ENCODE data around the gene ARFRP1.

ARFRP1 gene

DNA sequence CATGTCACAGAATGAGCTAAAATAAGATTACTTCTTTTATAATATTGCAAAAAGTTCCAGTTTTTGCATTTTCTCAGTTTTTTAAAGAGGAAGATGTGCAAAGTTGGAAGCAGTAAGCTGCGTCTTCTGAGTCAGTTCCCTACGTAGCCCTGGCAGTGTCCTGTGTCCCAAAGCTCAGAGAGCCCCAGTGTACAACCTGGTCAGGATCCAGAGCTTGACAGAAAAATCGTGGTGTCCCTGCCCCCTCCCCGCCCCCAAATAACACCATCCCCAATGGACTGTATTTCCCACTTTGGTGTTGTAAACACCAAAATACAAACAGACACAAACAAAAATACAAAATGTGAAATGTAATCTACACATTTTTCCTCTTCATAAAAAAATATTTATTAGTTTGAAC lies 36.4 kb upstream of the ARFRP1 start:
- no peak for DNase-seq

DNA sequence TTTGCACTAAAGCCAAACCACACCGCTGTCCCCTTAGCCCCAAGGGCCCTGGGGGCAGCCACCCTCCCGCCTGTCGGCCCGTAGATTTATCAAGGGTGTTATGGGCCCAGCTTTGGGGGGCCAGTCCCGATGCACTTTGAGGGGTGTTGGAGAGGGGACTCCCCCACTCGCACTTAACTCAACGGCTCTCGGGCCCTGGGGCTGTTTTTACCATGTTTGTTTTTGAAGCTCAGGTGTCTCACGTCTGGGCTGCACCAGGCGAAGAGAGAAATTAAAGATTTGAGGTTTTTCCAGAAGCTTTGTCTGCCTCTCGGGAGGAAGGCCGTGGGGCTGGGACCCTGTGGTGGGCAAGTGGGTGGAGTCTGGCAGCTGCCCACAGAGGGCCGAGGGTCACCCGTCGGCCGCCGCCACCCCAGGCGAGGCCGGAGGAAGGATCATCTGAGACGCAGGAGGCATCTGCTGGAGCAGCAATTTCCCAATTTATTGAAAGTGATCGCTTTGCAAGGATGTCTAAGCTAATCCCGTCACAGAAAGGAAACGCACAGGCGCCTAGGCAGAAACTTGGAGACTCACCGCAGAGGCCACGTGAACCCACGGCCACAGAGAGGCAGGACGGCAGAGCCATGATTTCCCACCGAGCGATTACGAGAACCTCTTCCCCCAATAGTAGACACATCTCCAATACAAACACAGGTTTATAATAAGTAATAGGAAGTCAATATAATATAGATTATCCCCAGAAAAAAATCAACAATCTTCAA lies 35.6 kb upstream of the ARFRP1 start:
- DNase-seq = no peak

DNA sequence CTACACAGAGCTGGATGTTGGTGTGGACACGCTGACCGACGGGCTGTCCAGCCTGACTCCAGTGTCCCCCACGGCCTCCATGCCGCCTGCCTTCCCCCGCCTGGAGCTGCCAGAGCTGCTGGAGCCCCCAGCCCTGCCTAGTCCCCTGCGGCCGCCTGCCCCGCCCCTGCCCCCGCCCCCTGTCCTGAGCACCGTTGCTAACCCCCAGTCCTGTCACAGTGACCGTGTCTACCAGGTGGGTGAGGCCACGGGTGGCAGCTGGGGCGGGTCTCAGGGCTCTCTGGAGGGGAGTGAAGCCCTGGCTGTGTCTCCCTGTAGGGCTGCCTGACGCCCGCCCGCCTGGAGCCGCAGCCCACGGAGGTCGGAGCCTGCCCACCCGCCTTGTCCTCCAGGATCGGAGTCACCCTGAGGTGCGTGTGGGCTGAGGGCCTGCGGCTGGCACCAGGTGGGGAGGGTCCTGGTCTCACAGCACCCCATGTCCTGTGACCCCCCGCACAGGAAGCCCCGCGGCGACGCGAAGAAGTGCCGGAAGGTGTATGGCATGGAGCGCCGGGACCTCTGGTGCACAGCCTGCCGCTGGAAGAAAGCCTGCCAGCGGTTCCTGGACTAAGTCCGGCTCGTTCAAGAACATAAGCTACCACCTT lies 34.7 kb upstream of the ARFRP1 start:
- no peak for DNase-seq

DNA sequence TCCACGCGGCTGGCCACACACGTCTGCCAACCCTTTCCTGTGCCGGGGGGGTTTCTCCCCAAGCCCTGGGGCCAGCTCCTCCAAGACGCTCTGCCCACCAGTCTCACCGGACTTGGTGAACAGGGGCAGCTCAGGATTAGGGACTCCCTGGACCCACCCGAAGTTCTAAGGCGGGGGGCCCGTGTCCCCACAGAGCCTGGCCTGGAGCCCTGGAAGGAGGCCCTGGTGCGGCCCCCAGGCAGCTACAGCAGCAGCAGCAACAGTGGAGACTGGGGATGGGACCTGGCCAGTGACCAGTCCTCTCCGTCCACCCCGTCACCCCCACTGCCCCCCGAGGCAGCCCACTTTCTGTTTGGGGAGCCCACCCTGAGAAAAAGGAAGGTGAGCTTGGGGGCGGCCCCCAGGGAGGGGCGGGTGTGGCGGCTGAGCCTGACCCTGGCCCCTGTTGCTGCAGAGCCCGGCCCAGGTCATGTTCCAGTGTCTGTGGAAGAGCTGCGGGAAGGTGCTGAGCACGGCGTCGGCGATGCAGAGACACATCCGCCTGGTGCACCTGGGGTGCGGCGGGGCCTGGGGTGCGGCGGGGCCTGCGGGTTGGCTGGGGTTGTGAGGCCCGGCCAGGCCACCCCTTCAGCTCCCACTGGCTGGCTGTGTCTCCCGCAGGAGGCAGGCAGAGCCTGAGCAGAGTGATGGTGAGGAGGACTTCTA lies 34.1 kb upstream of the ARFRP1 start:
- no peak for DNase-seq

DNA sequence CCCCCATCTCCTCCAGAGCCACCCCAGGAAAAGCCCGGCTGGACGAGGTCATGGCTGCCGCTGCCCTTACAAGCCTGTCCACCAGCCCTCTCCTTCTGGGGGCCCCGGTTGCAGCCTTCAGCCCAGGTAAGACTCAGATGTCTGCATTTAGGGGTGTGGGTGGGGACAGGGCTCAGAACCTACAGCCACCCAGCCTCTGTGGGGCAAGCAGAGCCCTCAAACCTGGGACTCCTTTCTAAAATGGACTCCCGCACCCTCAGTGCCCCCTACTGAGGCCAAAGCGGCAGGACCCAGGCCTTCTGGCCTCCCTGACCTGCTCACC lies 33.5 kb upstream of the ARFRP1 start:
- no peak for DNase-seq

DNA sequence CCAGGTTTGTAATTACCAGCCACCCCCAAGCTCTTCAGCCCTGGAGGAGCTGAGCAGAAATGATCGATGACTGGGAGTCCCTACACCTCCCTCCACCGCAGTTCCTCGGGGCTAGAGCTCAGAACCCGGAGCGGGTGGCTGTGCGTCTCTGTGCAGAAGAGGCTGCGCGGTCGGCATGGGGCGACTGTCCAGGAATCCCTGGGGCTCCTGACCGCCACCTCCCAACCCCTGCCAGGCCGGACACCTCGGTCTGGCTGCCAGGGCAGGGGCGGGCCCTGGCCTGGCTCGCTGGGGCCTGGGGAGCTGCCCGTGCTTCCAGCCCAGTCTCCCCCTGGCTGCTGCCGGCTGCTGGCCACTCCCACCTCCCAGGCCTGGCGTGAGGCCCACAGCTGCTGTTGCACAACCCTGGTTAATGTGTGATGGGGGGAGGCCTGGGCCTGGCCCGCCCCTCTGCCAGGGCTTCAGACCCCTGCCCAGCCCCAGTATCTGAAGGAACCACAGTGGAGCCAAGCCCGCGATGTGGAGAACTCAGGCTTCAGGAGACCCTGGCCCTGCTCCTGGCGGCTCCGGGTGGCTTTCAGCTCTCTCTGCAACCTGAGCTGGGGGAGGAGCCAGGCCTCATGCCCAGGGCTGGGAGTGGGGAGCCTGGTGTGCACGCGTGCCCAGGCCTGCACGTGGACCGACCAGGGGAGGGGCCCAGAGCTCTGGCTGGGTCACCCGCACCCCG lies 33.0 kb upstream of the ARFRP1 start:
- peak in 47 of 56 donors; percentile 35 to 84 (median 63) for DNase-seq

DNA sequence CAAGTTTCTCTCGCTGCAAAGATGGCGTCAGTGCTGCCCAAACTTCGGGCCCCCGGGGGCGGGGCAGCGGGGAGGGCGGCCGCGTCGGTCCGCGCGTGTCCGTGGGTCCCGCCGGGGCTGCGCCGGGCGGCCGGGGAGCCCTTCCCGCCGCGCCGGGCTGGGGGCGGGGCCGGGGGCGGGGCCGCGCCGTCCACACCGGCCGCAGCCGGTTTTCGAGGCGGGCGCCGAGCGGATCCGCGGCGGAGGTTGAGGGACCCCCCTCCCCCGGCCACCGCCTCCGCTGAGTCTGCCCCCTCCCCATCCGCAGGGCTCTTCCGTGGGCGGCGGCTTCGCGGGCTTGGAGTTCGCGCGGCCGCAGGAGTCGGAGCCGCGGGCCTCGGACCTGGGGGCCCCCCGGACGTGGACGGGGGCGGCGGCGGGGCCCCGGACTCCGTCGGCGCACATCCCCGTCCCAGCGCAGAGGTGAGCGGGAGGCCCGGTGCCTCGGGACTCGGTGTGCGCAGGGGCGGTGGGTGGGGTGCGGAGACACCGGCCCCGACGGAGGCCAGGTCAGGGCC lies 32.4 kb upstream of the ARFRP1 start:
- peak in 8 of 56 donors; percentile 11 to 64 (median 24) for DNase-seq

DNA sequence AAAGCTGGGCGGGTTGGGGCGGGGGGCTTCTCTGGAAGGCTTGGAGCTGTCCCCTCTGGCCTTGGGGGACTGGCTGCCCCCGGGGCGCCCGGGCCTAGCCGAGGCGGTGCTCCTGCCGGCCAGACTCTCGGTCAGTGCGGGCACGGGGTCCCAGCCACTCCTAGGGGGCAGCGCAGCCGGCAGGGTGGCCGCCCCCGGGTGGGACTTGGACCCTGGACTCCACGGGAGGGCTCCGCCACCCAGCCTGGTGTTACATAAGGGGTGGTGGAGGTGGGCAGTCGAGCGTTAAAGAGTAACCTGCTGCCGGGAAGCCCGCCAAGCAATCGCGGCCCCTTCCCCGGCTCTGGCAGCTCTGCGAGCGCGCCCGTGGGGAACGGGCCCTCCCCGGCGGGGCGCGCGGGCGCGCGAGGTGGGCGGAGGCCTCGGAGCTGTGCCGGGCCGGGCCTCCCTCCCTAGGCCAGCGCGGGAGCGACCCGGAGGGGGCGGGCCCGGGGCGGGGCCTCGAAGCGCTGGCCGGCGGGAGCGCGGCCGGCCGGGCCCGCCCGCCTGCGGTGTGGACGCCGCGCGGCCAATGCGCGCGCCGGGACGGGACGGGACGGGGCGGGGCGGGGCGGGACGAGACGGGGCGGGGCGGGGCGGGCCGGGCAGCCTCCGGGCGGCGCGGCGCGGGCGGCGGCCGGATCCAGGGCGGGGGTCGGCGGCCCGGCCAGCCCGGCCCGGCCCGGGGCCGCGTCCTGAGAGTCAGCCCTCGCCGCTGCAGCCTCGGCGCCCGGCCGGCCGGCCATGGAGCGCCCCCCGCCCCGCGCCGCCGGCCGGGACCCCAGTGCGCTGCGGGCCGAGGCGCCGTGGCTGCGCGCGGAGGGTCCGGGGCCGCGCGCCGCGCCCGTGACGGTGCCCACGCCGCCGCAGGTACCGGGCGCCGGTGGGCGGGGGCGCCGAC lies 31.6 kb upstream of the ARFRP1 start, which contains the start of gene SLC2A4RG:
SLC2A4RG (plus strand) TSS at position 647 of the 940 bp plus-strand sequence; CDS start at position 784, 137 bp downstream.
- DNase-seq = peak in 45 of 56 donors; percentile 29 to 86 (median 60)

DNA sequence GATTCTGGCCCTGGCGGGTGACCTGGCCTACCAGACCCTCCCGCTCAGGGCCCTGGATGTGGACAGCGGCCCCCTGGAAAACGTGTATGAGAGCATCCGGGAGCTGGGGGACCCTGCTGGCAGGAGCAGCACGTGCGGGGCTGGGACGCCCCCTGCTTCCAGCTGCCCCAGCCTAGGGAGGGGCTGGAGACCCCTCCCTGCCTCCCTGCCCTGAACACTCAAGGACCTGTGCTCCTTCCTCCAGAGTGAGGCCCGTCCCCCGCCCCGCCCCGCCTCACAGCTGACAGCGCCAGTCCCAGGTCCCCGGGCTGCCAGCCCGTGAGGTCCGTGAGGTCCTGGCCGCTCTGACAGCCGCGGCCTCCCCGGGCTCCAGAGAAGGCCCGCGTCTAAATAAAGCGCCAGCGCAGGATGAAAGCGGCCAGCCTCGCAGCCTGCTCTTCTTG lies 30.9 kb upstream of the ARFRP1 start:
- DNase-seq = peak in 4 of 56 donors; percentile 23 to 52 (median 39)

DNA sequence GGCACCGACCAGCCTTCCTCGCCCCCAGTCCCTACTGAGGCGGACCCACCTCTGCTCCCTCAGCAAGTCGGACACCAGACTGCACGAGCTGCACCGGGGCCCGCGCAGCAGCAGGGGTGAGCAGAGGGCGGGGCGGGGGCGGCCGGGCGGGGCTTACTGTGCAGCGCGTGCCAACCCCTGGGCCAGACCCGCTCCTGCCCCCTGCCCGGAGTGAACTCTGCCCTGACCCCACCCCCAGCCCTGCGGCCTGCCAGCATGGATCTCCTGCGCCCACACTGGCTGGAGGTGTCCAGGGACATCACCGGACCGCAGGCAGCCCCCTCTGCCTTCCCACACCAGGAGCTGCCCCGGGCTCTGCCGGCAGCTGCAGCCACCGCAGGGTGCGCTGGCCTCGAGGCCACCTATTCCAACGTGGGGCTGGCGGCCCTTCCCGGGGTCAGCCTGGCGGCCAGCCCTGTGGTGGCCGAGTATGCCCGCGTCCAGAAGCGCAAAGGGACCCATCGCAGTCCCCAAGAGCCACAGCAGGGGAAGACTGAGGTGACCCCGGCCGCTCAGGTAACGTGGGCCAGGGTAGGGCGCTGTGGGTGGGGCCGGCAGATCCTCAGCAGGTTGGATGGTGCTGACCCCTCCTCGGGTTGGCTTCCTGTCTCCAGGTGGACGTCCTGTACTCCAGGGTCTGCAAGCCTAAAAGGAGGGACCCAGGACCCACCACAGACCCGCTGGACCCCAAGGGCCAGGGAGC lies 30.3 kb upstream of the ARFRP1 start:
- DNase-seq = no peak

DNA sequence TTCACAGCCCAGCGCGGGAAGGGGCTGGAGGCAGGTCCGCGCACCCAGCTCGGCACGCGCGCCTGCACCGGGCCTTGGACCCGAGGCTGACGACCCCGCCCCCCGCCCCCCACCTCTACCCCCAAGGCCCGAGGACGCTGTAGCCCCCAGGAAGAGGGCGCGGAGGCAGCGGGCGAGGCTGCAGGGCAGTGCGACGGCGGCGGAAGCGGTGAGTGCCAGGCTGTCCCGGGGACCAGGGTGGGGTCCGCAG lies 29.8 kb upstream of the ARFRP1 start:
- no peak for DNase-seq

DNA sequence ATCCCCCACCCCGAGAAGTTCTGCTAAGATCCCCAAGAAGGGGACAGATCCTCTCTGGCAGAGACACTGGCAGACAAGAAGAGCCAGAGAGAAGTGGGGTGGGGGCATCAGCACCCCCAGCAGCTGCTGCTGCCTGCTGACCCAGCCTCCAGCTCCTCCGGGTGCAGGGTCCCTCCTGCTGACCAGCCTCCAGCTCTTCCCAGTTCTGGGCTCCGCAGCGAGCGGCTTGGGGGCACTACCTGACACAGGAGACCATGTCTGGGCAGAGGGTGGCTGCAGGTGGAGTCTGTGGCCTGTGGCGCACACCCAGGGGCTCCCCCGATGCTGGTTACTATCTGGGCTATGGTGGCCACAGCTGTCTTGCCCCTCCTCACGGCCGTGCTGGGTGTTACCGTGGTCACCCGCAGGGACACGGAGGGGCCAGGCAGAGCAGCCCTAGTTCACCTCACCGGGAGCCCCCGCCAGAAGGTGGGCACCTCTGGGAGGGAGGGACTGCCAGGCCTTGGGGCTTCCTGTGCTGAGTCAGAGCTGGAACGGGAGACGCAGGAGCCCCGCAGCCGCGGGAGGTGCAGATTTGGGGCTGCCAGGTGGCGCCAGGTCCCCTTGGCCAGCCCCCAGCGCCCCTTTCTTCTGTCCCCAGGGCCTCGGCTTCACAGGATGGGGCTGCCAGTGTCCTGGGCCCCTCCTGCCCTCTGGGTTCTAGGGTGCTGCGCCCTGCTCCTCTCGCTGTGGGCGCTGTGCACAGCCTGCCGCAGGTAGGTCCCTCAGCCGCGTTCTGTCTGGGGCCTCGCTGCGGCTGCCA lies 29.3 kb upstream of the ARFRP1 start:
- peak in 1 of 56 donors; percentile 7 for DNase-seq

DNA sequence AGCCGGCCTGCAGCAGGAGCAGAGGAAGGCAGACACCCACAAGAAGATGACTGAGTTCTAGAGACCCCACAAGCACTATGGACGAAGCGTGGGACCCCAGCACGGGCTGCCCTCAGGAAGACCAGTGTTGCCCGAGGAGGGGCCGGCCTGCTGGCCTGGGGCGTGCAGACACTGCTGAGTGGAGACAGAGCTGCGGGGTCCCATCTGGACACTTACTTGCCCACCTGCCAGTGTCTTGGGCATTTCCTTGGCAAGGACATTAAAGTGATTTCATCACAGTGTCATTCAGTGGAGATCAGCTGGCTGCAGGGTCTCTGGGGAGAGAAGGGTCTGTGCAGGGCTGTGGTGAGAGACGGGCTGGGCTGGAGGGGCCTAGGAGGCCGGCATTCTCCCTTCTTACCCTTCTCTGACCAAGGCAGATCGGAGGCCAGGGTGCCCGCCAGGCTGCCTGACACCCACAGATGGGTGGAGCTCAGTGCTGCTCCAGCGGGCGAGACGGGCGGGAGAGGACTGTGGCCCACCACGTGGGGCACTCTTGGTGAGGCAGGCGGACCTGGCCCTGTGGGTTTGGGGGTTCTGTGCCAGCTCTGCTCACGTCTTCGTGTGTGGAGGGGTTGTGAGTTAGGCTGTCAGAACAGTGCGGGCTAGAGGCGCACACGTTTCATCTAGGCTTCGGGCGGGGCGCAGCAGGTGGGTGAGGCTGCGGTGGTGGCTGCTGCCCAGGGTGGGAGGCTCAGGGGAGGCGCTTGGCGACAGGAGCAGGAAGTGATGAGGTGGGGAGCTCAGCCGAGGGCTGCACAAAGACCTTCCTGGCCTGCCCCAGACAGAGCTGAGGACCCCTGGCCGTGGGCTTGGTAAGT lies 28.3 kb upstream of the ARFRP1 start, which contains the start of gene LIME1:
LIME1 (plus strand) TSS at position 806 of the 860 bp plus-strand sequence. CDS start 886 bp downstream, outside the sequence.
- DNase-seq = peak in 13 of 56 donors; percentile 16 to 70 (median 34)

DNA sequence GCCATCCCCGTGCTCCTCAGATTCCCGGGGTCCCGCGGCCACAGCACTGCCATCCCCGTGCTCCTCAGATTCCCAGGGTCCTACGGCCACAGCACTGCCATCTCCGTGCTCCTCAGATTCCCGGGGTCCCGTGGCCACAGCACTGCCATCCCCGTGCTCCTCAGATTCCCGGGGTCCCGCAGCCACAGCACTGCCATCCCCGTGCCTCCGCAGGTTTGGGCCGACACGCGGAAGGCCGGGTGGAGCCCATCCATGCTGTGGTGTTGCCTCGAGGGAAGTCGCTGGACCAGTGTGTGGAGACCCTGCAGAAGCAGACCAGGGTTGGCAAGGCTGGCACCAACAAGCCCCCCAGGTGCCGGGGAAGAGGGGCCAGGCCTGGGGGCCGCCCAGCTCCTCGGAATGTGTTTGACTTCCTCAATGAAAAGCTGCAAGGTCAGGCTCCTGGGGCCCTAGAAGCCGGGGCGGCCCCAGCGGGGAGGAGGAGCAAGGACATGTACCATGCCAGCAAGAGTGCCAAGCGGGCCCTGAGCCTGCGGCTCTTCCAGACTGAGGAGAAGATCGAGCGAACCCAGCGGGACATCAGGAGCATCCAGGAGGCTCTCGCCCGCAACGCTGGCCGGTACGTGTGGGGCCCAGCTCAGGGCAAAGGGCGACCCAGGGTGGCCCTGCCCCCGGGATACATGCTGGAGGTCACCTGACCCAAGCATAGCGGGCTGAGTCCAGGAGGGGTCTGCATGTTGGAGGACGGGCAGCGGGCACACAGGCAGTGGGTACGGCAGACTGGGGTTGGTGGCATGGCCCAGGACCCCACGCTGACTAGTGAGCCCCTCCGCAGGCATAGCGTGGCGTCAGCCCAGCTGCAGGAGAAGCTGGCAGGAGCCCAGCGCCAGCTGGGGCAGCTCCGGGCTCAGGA lies 27.4 kb upstream of the ARFRP1 start:
- DNase-seq = peak in 10 of 56 donors; percentile 10 to 55 (median 29)

DNA sequence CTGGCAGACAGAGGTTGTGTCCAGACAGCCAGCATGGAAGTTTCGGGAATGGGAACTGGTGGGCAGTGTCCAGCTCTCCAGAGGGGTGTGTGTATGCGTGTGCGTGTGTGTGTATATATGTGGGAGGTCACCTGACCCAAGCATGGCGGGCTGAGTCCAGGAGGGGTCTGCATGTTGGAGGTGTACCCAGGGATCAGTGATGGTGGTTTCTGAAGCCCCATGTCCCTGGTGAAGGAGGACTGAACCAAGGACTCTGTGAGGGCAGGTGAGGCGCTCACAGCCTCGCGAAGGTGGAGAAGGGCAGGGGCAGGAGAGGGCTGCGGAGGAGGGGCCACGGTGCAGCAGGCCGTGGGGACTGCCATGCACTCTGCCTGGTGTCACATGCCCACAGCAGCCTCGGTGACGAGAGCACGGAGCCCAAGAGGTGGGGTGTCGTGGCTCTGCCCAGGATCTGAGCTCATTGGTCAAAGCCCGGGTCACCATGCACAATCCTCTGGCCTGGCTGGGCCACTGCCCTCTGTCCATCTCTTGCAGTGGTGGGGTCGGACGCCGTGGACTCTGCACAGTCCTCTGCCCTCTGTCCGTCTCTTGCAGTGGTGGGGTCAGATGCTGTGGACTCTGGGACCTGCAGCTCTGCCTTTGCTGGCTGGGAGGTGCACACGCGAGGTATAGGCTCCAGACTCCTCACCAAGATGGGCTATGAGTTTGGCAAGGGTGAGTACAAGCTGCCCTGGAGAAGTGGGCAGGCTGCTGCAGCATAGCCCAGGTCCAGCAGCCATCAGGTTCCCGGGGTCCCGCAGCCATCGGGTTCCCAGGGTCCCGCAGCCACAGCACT lies 26.6 kb upstream of the ARFRP1 start:
- DNase-seq = no peak

All from nucleus accumbens (tissue), 56 donors.